Esophagus squamous epithelium (tissue), 4 donors: ENCODE data around the gene ATP2B2.

Experiments used
- POLR2A ChIP-seq, 4 donors: fragments of 450-650 bp; IDR thresholded peaks; one replicate each; pipeline ENCODE4 v1.6.1; 2017; ENCODE audit warnings: antibody characterized with exemption in 4 of 4, mild to moderate bottlenecking in 4 of 4, moderate library complexity in 3 of 4
- TF ChIP-seq, protein P1 (sequence below), 6 experiments: fragments of 450-650 bp in 4 of 6; fragments of 200-600 bp in 2 of 6; sonication (generic) in 2 of 6; IDR thresholded peaks; one replicate each; pipeline ENCODE4 v1.5.1; 2016 to 2019; ENCODE audit warnings: antibody characterized with exemption in 6 of 6, mild to moderate bottlenecking in 4 of 6, moderate library complexity in 4 of 6

GRCh38 chr3:10515884-10516495, 10.6 kb upstream of the ATP2B2 start:
- TF ChIP-seq, protein P1, sequence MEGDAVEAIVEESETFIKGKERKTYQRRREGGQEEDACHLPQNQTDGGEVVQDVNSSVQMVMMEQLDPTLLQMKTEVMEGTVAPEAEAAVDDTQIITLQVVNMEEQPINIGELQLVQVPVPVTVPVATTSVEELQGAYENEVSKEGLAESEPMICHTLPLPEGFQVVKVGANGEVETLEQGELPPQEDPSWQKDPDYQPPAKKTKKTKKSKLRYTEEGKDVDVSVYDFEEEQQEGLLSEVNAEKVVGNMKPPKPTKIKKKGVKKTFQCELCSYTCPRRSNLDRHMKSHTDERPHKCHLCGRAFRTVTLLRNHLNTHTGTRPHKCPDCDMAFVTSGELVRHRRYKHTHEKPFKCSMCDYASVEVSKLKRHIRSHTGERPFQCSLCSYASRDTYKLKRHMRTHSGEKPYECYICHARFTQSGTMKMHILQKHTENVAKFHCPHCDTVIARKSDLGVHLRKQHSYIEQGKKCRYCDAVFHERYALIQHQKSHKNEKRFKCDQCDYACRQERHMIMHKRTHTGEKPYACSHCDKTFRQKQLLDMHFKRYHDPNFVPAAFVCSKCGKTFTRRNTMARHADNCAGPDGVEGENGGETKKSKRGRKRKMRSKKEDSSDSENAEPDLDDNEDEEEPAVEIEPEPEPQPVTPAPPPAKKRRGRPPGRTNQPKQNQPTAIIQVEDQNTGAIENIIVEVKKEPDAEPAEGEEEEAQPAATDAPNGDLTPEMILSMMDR (IDR thresholded peaks at IDR 0.05), result no peak
- no peak for TF ChIP-seq POLR2A (IDR thresholded peaks at IDR 0.05)
